Rectal smooth muscle tissue (tissue), 1 donor: ENCODE data around the gene ADAM15.

ENCODE experiments used
- H3K27ac ChIP-seq: one replicate; pipeline ENCODE4 v1.7.0; 2013; ENCODE audit warnings: low read depth, low read length, inconsistent platforms
- H3K27me3 ChIP-seq: one replicate; pipeline ENCODE4 v1.7.0; 2013; ENCODE audit warnings: low read length; ENCODE audit not compliant: control insufficient read depth, insufficient read depth
- H3K36me3 ChIP-seq: one replicate; pipeline ENCODE4 v1.7.0; 2013; ENCODE audit warnings: low read length; ENCODE audit not compliant: control insufficient read depth, insufficient read depth
- H3K4me1 ChIP-seq: one replicate; pipeline ENCODE4 v1.7.0; 2013; ENCODE audit warnings: low read length; ENCODE audit not compliant: control insufficient read depth, insufficient read depth
- H3K4me3 ChIP-seq: one replicate; pipeline ENCODE4 v1.7.0; 2013; ENCODE audit warnings: low read length
- H3K9ac ChIP-seq: one replicate; pipeline ENCODE4 v1.7.0; 2013; ENCODE audit warnings: low read length

The ADAM15 gene

DNA sequence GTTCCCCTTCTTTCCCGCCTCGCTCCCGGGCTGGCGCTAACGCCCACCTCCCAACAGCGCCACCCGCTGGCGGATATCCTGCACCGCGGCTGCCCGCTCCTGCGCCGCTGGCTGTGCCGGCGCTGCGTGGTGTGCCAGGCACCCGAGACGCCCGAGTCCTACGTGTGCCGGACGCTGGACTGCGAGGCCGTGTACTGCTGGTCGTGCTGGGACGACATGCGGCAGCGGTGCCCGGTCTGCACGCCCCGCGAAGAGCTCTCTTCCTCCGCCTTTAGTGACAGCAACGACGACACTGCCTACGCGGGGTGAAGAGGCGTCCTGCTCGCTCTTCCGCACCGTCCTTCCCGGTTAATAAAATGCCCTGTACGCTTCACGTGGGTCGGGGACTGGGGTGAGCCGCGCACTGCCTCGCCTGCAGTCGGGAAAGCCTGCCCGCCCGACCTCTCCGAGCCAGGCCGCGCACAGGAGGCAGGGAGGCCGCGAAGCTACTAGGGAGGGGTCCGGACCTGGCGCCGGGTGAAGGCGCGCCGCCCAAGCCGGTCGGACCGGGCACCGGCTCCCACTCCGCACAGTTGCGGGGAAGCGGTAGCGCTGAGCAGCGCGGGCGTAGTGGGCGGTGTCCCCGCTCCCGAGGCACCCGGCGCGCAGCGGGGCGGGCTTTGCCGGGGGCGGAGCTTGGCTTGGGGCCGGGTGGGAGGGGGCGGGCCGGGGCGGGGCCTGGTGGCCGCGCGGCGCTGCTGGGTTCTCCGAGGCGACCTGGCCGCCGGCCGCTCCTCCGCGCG lies at the start of gene ADAM15:
TSS of gene ADAM15 (plus strand) at position 757 of the 782 bp plus-strand sequence. CDS start 71 bp downstream, outside the sequence.
- Histone ChIP-seq H3K9ac (peak within 1 kb of the TSS; percentile 54), H3K27me3 (no peaks in the 10 kb centered on the region), H3K4me3 (peak within 1 kb of the TSS; percentile 89), H3K27ac (peak within 1 kb of the TSS; percentile 85), H3K36me3 (peaks cover 3% of the 10 kb centered on the region), H3K4me1 (peaks cover 4% of the 10 kb centered on the region)

GRCh38 chr1:155001425-155001674 lies 49.8 kb upstream of the ADAM15 start:
- no peaks in the 10 kb centered on the region for H3K27me3 ChIP-seq
- H3K27ac ChIP-seq, result peak overlapping the region; percentile 96
- peak overlapping the region; percentile 88 for H3K4me3 ChIP-seq
- H3K4me1 ChIP-seq, result peaks cover 28% of the 10 kb centered on the region
- H3K9ac ChIP-seq, result peak overlapping the region; percentile 85
- peaks cover 2% of the 10 kb centered on the region for H3K36me3 ChIP-seq

GRCh38 chr1:155001675-155002463 lies 49.2 kb upstream of the ADAM15 start:
- Histone ChIP-seq H3K9ac (peak overlapping the region; percentile 71), H3K4me3 (peak overlapping the region; percentile 88), H3K27me3 (no peaks in the 10 kb centered on the region), H3K36me3 (peaks cover 4% of the 10 kb centered on the region), H3K27ac (peak overlapping the region; percentile 96), H3K4me1 (peaks cover 29% of the 10 kb centered on the region)

GRCh38 chr1:155002464-155003226 lies 48.5 kb upstream of the ADAM15 start, which contains the start of gene ZBTB7B:
TSS of gene ZBTB7B (plus strand) at chr1:155002802. CDS start at chr1:155014661, 11,859 bp downstream.
- H3K27me3 ChIP-seq, result no peaks in the 10 kb centered on the region
- H3K9ac ChIP-seq, result peak within 1 kb of the TSS; percentile 96
- peaks cover 36% of the 10 kb centered on the region for H3K4me1 ChIP-seq
- H3K27ac ChIP-seq, result peak within 1 kb of the TSS; percentile 96
- peaks cover 4% of the 10 kb centered on the region for H3K36me3 ChIP-seq
- H3K4me3 ChIP-seq, result peak within 1 kb of the TSS; percentile 89

DNA sequence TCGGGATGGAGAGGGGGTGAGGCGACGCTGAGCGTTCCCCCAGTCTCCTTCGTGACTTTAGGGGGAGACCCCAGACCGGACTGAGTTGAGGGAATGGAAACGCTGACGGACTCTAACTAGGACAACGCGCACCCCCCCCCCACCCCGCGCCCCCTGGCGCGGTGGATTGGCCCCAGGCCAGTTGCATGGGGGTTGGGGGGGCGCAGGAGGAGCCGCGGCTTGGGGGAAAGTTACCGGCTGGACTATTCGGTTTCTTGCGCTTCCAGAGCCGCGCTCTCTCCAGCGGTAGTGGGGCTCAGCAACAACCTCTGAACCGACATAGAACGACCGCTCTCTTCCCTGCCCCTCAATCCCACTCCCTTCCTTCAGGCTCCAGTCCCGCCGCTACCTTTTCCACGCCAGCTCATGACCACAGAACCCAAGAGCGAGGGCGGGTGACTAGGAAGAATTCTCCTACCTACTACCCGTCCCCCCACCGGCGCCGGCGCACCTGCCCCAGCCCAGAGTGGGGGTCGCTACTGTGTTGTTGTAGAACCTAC lies 47.8 kb upstream of the ADAM15 start:
- Histone ChIP-seq H3K27ac (peak overlapping the region; percentile 93), H3K27me3 (no peaks in the 10 kb centered on the region), H3K4me1 (peaks cover 36% of the 10 kb centered on the region), H3K4me3 (peak overlapping the region; percentile 89), H3K9ac (peak overlapping the region; percentile 96), H3K36me3 (peaks cover 4% of the 10 kb centered on the region)

DNA sequence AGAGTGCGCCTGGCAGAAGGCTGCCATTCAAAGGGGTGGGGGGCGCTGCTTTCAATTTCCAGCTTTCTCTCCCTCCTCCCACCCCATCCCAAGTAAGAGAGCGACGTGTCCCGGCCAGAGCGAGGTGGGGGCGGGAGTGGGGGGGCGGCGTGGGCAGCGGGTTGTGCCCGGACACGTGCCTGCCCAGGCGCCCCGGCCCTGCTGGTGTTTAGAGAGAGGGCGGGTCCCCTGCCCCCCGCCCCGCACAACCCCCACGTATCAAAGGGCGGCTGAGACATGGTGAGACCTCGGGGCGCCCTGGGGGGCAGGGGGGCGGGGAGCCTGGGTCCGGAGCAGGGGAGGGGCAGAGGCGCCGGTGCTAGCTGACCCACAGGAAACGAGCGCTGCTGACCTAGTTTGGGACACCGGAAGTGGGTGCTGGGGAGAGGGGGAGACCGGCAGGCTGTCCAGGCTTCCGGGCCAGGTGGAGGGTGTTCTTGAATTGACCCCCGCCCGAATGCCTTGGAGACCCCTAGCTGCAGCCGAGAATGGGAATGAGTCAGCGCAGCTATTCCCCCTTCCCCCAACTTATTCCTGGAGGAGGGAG lies 47.3 kb upstream of the ADAM15 start:
- Histone ChIP-seq H3K27me3 (no peaks in the 10 kb centered on the region), H3K4me1 (peaks cover 35% of the 10 kb centered on the region), H3K27ac (peak overlapping the region; percentile 93), H3K9ac (peak overlapping the region; percentile 96), H3K4me3 (peak overlapping the region; percentile 89), H3K36me3 (peaks cover 4% of the 10 kb centered on the region)

DNA sequence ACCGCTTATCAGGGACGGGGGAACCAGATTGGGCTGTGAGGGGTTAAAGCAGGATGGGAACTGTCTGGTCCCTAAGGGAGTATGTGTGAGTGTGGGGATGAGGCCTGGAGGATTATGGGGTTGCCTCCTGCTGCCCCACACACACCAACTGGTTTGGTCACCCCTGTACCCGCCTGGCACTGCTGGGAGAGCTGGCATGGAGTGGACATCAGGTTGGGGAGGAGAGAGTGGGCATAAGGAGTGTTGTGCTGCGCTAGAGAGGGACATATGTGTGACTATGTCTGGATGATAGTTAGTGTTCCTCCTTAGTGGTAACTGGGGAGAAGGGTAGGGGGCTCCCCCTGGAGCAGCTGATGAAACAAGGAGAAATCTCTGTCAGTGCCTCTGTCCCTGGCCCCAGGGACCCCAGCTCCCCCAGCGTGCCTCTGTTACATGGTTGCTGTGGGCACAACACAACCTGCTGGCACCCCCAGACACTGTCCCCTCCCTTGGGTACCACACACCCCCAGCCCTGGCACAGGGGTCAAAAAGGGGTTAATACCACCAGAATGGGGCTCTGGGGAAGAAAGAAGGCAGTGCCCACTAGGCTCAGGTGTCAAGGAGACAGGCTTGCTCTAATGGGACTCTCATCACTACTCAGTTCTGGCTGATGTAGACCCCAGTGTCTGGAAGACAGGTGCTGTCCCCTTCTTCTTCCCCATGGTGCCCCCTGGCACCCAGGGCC lies 46.6 kb upstream of the ADAM15 start:
- Histone ChIP-seq H3K4me1 (peaks cover 32% of the 10 kb centered on the region), H3K27me3 (no peaks in the 10 kb centered on the region), H3K4me3 (peak overlapping the region; percentile 89), H3K27ac (peak overlapping the region; percentile 93), H3K9ac (peak overlapping the region; percentile 78), H3K36me3 (peaks cover 4% of the 10 kb centered on the region)

- Histone ChIP-seq H3K4me3 (peak overlapping the region; percentile 89), H3K27ac (peak overlapping the region; percentile 93), H3K4me1 (peaks cover 28% of the 10 kb centered on the region), H3K9ac (peak overlapping the region; percentile 42), H3K27me3 (no peaks in the 10 kb centered on the region), H3K36me3 (peaks cover 6% of the 10 kb centered on the region)
These were observed 45.8 kb upstream of the ADAM15 start for GRCh38 chr1:155005076-155006011.

DNA sequence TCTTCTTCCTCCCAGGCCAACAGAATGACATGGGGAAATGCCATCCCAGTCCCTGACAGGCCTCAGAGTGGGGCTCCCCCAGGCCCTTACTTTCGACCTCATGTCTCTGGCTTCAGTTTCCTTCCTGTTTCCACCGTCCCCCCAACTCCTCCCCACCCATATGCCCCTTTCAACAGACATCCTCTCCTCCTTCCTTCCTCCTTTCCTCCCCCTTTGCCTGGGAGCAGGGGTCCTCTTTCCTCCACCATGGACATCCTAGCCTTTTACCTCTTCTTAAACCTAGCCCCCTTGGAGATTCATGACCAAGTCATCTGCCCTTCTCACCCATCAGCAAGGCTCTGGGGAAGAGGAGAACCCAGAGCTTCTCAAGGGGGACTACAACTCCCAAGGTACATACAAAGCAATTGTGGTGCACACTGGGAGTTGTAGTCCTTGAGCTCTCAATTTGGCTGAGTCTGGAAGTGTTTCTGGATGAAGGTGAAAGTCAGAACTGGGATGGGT lies 44.5 kb upstream of the ADAM15 start:
- Histone ChIP-seq H3K4me1 (peaks cover 28% of the 10 kb centered on the region), H3K27ac (peak overlapping the region; percentile 93), H3K4me3 (peak overlapping the region; percentile 1), H3K36me3 (peaks cover 6% of the 10 kb centered on the region), H3K27me3 (no peaks in the 10 kb centered on the region), H3K9ac (no peak overlapping the region)

GRCh38 chr1:155007251-155007828 lies 43.8 kb upstream of the ADAM15 start:
- H3K4me3 ChIP-seq, result peak overlapping the region; percentile 47
- H3K27me3 ChIP-seq, result no peaks in the 10 kb centered on the region
- peak overlapping the region; percentile 93 for H3K27ac ChIP-seq
- H3K9ac ChIP-seq, result peak overlapping the region; percentile 16
- H3K4me1 ChIP-seq, result peaks cover 33% of the 10 kb centered on the region
- peaks cover 6% of the 10 kb centered on the region for H3K36me3 ChIP-seq
